SK-N-SH (cell line): ENCODE measurements around the gene KCNK4. TPM values are rescaled to one million over a fixed set of nuclear protein-coding genes. Genes with fewer than 3 reads are reported as not detected.
A peak's percentile ranks its signal among the peaks of the same experiment; 100 is the strongest.

Experiments
- CTCF ChIA-PET: fragments of 300-600, 350-600 bp; formaldehyde crosslinking; extraction: SDS; loops from one replicate; lab custom pipeline; 2021; lab: Yijun Ruan, JAX
- POLR2A ChIA-PET: fragments of 350-600 bp; sonication (Branson Sonifier 250); formaldehyde crosslinking; extraction: SDS; loops from one replicate; lab custom pipeline; 2020; ENCODE audit warnings: antibody characterized with exemption, inconsistent platforms; lab: Yijun Ruan, JAX
- DNase-seq: peaks from one replicate; pipeline ENCODE4 v3.0.0; 2012
- H2AFZ ChIP-seq: fragments of 200-600 bp; sonication (generic); 2 replicates; pipeline ENCODE4 v1.8.1; 2016; ENCODE audit warnings: antibody characterized with exemption, mild to moderate bottlenecking, low read depth
- H3F3A ChIP-seq: fragments of 200-600 bp; sonication (generic); replicated peaks from 2 replicates; pipeline ENCODE3; 2016; ENCODE audit warnings: antibody characterized with exemption, mild to moderate bottlenecking; ENCODE audit not compliant: insufficient read depth
- H3K27ac ChIP-seq, 2 experiments: fragments of 200-500 bp in 1 of 2; fragments of 200-600 bp in 1 of 2; sonication (Bioruptor generic) in 1 of 2; sonication (generic), shearing (Covaris generic) in 1 of 2; 2 replicates each; pipeline versions ENCODE4 v1.5.1 to v1.6.1; 2014 to 2016; ENCODE audit warnings: low read depth in 2 of 2, inconsistent platforms in 1 of 2, low read length in 1 of 2, mild to moderate bottlenecking in 1 of 2, mixed read lengths in 1 of 2
- H3K27me3 ChIP-seq: fragments of 200-600 bp; sonication (generic), shearing (Covaris generic); 2 replicates; pipeline ENCODE4 v1.6.1; 2016; ENCODE audit warnings: mixed run types; ENCODE audit not compliant: insufficient read depth
- H3K36me3 ChIP-seq, 2 experiments: fragments of 200-500 bp in 1 of 2; fragments of 200-600 bp in 1 of 2; sonication (Bioruptor generic) in 1 of 2; sonication (generic) in 1 of 2; replicated peaks in 1 of 2; 2 replicates each; pipeline versions ENCODE3 to v1.5.1; 2014 to 2016; ENCODE audit warnings: low read length in 1 of 2, mild to moderate bottlenecking in 1 of 2; ENCODE audit not compliant: insufficient read depth in 2 of 2, control insufficient read depth in 1 of 2
- H3K4me1 ChIP-seq, 2 experiments: fragments of 200-500 bp in 1 of 2; fragments of 200-600 bp in 1 of 2; sonication (Bioruptor generic) in 1 of 2; sonication (generic), shearing (Covaris generic) in 1 of 2; 2 replicates each; pipeline versions ENCODE4 v1.5.1 to v1.6.1; 2014 to 2016; ENCODE audit warnings: low read depth in 1 of 2, low read length in 1 of 2, mixed run types in 1 of 2; ENCODE audit not compliant: insufficient read depth in 2 of 2, control insufficient read depth in 1 of 2
- H3K4me2 ChIP-seq: fragments of 200-600 bp; sonication (generic), shearing (Covaris generic); 2 replicates; pipeline ENCODE4 v1.6.1; 2017; ENCODE audit warnings: mixed run types
- H3K4me3 ChIP-seq, 2 experiments: fragments of 200-500 bp in 1 of 2; fragments of 200-600 bp in 1 of 2; sonication (Bioruptor generic) in 1 of 2; sonication (generic), shearing (Covaris generic) in 1 of 2; 2 replicates each; pipeline versions ENCODE4 v1.5.1 to v1.8.1; 2014 to 2016; ENCODE audit warnings: low read depth in 2 of 2, inconsistent platforms in 1 of 2, low read length in 1 of 2, mild to moderate bottlenecking in 1 of 2, mixed read lengths in 1 of 2, moderate library complexity in 1 of 2
- H3K79me2 ChIP-seq: fragments of 200-600 bp; sonication (generic); 2 replicates; pipeline ENCODE4 v1.8.1; 2017; ENCODE audit warnings: mild to moderate bottlenecking; ENCODE audit not compliant: insufficient read depth
- H3K9ac ChIP-seq: fragments of 200-600 bp; sonication (generic); 2 replicates; pipeline ENCODE4 v1.6.1; 2017; ENCODE audit warnings: mixed run types
- H3K9me2 ChIP-seq: fragments of 200-600 bp; sonication (generic); 2 replicates; pipeline ENCODE4 v1.6.1; 2017; ENCODE audit warnings: mixed run types
- H3K9me3 ChIP-seq: fragments of 200-600 bp; sonication (generic); 2 replicates; pipeline ENCODE4 v1.6.1; 2017; ENCODE audit warnings: mixed run types, mild to moderate bottlenecking, moderate library complexity
- H4K20me1 ChIP-seq: fragments of 200-600 bp; sonication (generic); 2 replicates; pipeline ENCODE4 v1.6.1; 2017; ENCODE audit warnings: mild to moderate bottlenecking, mixed run types; ENCODE audit not compliant: insufficient read depth
- CHD2 ChIP-seq: fragments of 150-350 bp; IDR thresholded peaks from 2 replicates; pipeline ENCODE4 v1.6.1; 2018; ENCODE audit warnings: low read length; ENCODE audit not compliant: partially characterized antibody
- EZH2phosphoT487 ChIP-seq: fragments of 200-600 bp; sonication (generic); IDR thresholded peaks from 2 replicates; pipeline ENCODE4 v1.6.1; 2017; ENCODE audit warnings: low read depth, mixed run types, mild to moderate bottlenecking, antibody characterized with exemption, moderate library complexity, borderline replicate concordance
- GABPA ChIP-seq: IDR thresholded peaks from 2 replicates; pipeline ENCODE4 v1.4.0; 2012; ENCODE audit warnings: low read depth, mild to moderate bottlenecking
- PBX3 ChIP-seq: IDR thresholded peaks from 2 replicates; pipeline ENCODE4; 2012
- RCOR1 ChIP-seq: fragments of 150-350 bp; IDR thresholded peaks from 2 replicates; pipeline ENCODE4 v1.6.1; 2017; ENCODE audit warnings: antibody characterized with exemption, low read length
- SIN3A ChIP-seq: IDR thresholded peaks from 2 replicates; pipeline ENCODE4 v1.6.1; 2012; ENCODE audit warnings: low read depth, mild to moderate bottlenecking, low read length, moderate library complexity, borderline replicate concordance
- TAF1 ChIP-seq: IDR thresholded peaks from 2 replicates; pipeline ENCODE4 v1.6.1; 2012; ENCODE audit warnings: low read depth, mild to moderate bottlenecking, low read length, moderate library complexity, borderline replicate concordance
- TCF12 ChIP-seq: IDR thresholded peaks from 2 replicates; pipeline ENCODE4 v1.4.0; 2012
- YY1 ChIP-seq: IDR thresholded peaks from 2 replicates; pipeline ENCODE4 v1.4.0; 2012; ENCODE audit warnings: low read depth, mild to moderate bottlenecking
- ZBTB33 ChIP-seq: IDR thresholded peaks from 2 replicates; pipeline ENCODE4 v1.4.0; 2012; ENCODE audit warnings: low read depth, borderline replicate concordance
- WGBS: methylation state at CpG from one replicate; pipeline ENCODE4 v1.1.6; 2017; ENCODE audit warnings: low lambda C conversion rate; 5-methylcytosine and 5-hydroxymethylcytosine counted together
- polyA plus RNA-seq, 3 experiments: library from polyadenylated mRNA; depleted of rRNA; stranded (reverse); fragments of >200 nt; gene quantifications; 2 replicates each; pipeline ENCODE4 v1.2.3, GENCODE V29; 2012
- TF ChIP-seq, protein P1 (sequence below): fragments of 150-350 bp; IDR thresholded peaks from 2 replicates; pipeline ENCODE4 v1.6.1; 2017; ENCODE audit warnings: antibody characterized with exemption, low read length, low read depth, borderline replicate concordance
- TF ChIP-seq, protein P2 (sequence below): fragments of 150-350 bp; IDR thresholded peaks from 2 replicates; pipeline ENCODE4 v1.6.1; 2016; ENCODE audit warnings: mild to moderate bottlenecking, low read depth, low read length

Gene KCNK4
- polyA plus RNA-seq, 1 of the 3 experiments (the other 2 are of a cell fraction): 0.16 TPM

GRCh38 chr11:64250415-64251015, 40.6 kb upstream of the KCNK4 start:
- Histone ChIP-seq H3K79me2 (peaks cover 39% of the 10 kb centered on the region), H3K36me3 (peaks cover 1 to 11% of the 10 kb centered on the region in 2 experiments), H2AFZ (no peak overlapping the region; the same call in 1 of the 2 replicates), H3K9me2 (no peaks in the 10 kb centered on the region), H3K4me1 (peaks cover 10 to 34% of the 10 kb centered on the region in 2 experiments; a peak in 2 of 4 replicates), H3K4me3 (peak overlapping the region; percentile 88 to 90), H3K4me2 (peak overlapping the region; percentile 92), H4K20me1 (peaks cover 14% of the 10 kb centered on the region)
- ChIA-PET CTCF (interaction anchor here (0.7 to 4.6 kb wide), 18 partner anchors 8 to 860 kb away, joined by 3 to 119 read pairs (median 11); partner anchors contain the start of genes BAD, ESRRA, FKBP2 and GPR137), POLR2A (interaction anchor here (1.0 to 12.4 kb wide), 3 partner anchors 9 to 19 kb away, joined by 3 to 112 read pairs (median 34); partner anchors contain the start of gene FKBP2)
- TF ChIP-seq GABPA (no peak), RCOR1 (no peak), CHD2 (no peak), ZBTB33 (no peak), EZH2phosphoT487 (no peak), SIN3A (no peak), TCF12 (no peak), YY1 (no peak), PBX3 (no peak), TAF1 (no peak)
- TF ChIP-seq, protein P1, sequence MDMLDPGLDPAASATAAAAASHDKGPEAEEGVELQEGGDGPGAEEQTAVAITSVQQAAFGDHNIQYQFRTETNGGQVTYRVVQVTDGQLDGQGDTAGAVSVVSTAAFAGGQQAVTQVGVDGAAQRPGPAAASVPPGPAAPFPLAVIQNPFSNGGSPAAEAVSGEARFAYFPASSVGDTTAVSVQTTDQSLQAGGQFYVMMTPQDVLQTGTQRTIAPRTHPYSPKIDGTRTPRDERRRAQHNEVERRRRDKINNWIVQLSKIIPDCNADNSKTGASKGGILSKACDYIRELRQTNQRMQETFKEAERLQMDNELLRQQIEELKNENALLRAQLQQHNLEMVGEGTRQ: no peak
- TF ChIP-seq, protein P2, sequence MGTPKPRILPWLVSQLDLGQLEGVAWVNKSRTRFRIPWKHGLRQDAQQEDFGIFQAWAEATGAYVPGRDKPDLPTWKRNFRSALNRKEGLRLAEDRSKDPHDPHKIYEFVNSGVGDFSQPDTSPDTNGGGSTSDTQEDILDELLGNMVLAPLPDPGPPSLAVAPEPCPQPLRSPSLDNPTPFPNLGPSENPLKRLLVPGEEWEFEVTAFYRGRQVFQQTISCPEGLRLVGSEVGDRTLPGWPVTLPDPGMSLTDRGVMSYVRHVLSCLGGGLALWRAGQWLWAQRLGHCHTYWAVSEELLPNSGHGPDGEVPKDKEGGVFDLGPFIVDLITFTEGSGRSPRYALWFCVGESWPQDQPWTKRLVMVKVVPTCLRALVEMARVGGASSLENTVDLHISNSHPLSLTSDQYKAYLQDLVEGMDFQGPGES: no peak
- TF ChIP-seq, all 33 proteins: peak for 0
- Histone ChIP-seq H3K27ac (peak overlapping the region in 1 of 2 experiments; percentile 81; a peak in 1 of 4 replicates), H3K9me3 (no peaks in the 10 kb centered on the region), H3K9ac (peak overlapping the region; percentile 56; the same call in 1 of the 2 replicates), H3F3A (peaks cover 5% of the 10 kb centered on the region), H3K27me3 (no peaks in the 10 kb centered on the region)
- 14% methylated on average over 4 of the region's 13 CpGs for WGBS
- DNase-seq: peak; percentile 21
